Loucy (cell line): ENCODE data around the gene CAPN1.
"Not testable (repeated sequence)": the region's sequence is repeated elsewhere in the genome, so short reads cannot be mapped to it uniquely, and the experiment has no call there.

Source experiments
- EZH2phosphoT487 ChIP-seq: fragments of 200-600 bp; IDR thresholded peaks from 2 replicates; pipeline ENCODE4 v1.6.1; 2018; ENCODE audit warnings: antibody characterized with exemption, mild to moderate bottlenecking, moderate library complexity, borderline replicate concordance
- TF ChIP-seq, protein P1 (sequence below): fragments of 200-600 bp; sonication (generic); conservative IDR thresholded peaks from 2 replicates; pipeline ENCODE4 v1.5.1; 2014; ENCODE audit warnings: mild to moderate bottlenecking, antibody characterized with exemption, low read length

DNA sequence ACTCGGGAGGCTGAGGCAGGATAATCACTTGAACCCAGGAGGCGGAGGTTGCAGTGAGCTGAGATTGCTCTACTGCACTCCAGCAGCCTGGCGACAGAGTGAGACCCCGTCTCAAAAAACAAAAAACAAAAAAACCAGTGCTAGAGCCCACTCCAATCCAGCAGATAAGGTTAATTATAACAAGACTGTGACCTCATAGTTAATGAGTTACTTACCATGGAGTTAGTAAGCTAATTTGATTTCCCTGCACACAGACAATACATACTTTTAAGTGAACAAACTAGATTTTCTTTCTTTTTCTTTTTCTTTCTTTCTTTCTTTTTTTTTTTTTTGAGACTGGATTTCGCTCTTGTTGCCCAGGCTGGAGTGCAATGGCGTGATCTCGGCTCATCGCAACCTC lies 63.3 kb downstream of the CAPN1 start:
- TF ChIP-seq, protein P1, sequence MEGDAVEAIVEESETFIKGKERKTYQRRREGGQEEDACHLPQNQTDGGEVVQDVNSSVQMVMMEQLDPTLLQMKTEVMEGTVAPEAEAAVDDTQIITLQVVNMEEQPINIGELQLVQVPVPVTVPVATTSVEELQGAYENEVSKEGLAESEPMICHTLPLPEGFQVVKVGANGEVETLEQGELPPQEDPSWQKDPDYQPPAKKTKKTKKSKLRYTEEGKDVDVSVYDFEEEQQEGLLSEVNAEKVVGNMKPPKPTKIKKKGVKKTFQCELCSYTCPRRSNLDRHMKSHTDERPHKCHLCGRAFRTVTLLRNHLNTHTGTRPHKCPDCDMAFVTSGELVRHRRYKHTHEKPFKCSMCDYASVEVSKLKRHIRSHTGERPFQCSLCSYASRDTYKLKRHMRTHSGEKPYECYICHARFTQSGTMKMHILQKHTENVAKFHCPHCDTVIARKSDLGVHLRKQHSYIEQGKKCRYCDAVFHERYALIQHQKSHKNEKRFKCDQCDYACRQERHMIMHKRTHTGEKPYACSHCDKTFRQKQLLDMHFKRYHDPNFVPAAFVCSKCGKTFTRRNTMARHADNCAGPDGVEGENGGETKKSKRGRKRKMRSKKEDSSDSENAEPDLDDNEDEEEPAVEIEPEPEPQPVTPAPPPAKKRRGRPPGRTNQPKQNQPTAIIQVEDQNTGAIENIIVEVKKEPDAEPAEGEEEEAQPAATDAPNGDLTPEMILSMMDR = not testable (repeated sequence)
- TF ChIP-seq EZH2phosphoT487 = not testable (repeated sequence)
